ENCODE measurements around the gene NCOR2.

Gene NCOR2

DNA sequence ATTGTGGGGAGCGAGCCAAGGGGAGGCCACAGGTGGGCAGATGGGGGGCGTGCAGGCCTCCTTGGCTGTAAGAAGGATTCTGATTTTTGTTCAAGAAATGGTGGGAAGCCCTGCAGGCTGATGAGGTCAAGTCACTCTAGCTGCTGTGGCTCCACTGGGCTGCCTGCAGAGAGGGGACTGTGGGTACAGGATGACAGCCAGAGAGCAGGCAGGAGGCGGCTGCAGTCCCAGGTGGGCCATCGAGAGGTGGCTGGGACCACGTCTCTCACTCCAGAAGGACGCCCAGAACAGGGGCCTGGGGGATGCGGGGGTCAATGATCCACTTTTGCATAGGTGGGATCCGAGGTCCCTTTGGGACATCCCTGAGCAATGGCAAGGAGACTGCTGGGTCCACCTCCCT lies 9.1 kb downstream of the NCOR2 start:
- no peak for DNase-seq

DNA sequence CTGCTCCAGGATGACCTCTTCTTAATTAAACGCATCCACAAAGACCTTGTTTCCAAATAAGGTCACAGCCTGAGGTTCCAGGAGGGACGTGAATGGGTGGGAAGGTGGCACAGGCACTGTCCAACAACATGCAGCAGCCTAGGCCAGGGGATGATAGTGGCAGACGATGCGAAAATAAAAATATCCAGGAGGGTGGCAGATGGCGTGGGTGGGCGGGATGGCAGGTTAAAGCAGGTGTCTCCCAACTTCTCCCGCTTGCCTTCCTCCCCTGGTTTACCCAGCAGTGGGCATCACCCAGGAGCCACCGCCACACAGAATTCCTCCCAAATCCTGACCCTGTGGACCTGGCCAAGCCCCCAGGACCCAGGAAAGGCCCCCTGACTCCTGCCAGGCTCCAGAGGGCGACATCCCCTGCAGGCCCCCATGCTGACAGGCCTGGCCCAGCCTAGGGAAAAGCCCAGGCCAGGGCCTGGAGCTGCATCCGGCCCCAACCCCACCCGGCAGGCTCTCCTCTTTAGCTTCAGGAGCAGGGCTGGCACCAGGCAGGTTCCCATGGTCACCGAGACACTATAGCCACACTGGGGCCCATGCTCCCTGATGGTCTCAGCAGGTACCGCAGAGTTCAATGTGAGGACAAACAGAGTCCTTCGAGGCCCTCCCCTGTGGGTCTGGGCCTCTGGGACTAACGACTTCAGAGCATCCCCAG lies 9.7 kb downstream of the NCOR2 start:
- no peak for DNase-seq

DNA sequence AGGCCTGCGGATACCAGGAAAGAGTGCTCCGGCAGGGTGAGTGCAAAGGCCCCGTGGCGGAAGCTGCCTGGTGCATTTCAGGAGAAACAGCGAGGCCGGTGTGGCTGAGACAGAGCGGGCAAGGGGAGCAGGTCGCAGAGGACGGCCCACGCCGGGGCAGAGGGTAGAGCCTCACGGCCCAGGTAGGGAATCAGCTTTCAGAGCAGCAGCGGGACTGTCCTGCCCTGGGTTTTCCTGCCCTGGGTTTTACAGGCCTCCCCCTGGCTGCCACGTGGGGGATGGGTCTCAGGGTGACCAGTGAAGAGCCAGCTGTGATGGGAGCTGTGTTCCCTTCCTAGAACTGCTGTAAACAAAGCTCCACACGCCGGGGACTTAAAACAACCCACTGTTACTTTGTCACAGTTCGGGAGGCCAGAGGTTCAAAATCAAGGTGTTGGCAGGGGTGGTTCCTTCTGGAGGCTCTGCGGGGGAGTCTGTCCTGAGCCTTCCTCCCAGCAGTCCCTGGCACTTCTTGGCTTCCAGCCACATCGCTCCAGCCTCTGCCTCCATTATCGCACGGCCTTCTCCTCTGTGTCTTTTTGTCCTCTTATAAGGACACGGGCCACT lies 10.4 kb downstream of the NCOR2 start:
- no peak for DNase-seq

DNA sequence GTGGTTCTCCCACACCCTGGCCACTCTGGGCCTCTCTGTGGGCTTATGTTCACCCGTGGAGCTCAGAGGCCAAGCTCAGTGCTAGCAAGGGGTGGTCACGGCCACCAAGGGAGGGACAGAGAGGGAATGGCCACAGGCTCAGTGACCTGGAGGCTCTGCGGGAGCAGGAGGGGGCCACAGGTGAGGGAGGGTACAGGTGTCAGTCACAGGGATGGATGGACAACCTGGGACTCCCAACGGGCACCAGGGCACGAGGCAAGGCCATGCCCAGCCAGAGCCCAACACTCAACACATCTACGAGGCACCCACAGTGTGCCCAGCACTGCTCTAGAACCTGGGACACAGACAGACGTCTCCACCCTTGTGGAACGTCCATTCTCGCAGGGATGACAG lies 11.3 kb downstream of the NCOR2 start:
- no peak for DNase-seq

DNA sequence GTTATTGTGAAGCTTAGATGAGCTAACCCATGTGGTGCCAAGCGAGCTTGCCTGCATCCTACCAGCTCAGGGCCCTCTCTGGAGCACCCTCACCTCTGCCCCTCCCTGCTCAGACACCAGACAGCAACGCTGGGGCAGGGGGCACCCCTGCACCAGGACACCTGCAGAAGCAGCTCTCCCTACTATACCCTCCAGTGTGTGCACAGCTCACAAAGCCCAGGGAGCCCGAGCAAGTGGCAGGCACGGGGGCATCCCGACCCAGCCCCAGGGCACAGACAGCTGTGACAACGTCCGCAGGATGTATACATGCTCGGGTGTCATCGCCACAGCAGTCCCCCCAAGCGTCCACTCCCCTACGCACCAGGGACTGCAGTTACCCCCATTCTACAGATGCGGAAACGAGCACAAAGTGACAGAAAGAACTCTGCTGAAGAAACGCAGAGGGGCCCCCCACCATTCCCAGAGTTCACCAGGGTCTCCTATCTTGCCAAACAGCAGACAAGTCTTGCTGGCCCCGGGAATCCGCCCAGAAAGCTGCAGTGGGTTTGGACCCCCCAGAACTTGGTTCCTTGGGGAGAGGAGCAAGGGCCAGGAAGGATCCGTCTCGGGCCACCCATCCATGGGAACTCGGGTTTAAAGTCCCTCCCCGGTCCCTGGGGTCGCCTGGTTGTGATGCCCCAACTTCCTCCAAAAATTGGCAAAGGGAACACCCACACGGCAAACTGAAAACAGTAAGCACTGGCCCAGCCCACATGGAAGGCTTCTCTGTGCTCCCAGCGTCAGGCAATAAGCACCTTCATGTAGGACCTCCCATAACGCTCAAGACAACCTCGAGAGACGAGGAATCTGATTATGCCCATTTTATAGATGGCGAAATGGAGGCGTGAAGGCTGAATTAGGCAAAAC lies 12.0 kb downstream of the NCOR2 start:
- no peak for DNase-seq

DNA sequence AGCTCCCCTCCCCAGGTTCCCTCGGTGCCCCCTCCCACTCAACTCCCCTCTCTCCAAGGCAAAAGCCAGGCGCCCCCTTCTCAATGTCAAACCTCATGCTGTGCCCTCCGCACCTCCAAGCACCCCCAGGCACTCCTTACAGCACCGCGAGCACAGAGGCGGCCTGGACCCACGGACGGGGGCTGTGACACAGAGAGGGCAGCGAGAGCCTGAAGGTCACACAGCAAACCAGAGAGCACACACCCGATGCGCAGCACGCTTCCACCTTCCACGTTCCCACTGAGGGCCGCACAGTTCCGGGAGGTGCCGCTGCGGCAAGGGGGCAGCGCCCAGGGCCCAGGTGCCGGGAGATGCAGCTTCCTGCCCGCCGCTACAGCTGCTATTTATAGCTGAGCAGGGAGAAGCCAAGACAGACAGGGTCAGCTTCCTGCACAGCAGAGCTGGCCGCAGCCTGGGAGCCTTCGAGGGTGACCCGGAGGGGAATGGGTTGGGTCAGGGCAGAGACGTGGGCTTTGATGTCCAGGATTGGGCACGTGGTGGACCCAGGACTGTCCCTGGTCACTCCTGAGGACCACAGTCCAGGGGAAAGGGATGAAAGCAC lies 12.9 kb downstream of the NCOR2 start:
- DNase-seq, result no peak

DNA sequence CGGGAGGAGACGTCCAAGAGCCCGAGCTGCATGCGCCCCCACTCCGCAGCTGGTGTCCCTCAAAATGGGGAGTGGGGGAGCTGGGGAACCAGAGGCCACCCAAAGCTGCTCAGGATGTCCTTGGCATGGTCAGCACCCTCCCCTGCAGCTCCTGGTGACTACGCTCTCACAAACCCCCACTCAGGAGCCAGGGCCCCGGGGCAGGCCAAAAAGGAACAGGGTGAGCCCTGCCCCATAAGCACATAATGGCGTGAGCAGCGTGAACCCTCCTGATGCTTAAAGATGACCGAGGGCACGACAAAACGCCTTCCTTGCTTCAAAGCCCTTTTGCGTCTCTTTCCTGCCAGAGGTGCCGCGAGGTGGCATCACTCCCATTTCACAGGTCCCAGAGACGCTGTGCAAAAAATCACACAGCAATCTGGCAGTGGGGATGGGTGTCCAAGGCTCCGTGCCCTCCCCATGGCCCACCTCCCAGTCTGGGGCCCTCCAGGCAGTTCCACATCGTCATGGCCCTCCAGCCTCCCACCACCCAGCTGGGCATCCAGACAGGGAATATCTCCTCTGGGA lies 13.5 kb downstream of the NCOR2 start:
- no peak for DNase-seq

DNA sequence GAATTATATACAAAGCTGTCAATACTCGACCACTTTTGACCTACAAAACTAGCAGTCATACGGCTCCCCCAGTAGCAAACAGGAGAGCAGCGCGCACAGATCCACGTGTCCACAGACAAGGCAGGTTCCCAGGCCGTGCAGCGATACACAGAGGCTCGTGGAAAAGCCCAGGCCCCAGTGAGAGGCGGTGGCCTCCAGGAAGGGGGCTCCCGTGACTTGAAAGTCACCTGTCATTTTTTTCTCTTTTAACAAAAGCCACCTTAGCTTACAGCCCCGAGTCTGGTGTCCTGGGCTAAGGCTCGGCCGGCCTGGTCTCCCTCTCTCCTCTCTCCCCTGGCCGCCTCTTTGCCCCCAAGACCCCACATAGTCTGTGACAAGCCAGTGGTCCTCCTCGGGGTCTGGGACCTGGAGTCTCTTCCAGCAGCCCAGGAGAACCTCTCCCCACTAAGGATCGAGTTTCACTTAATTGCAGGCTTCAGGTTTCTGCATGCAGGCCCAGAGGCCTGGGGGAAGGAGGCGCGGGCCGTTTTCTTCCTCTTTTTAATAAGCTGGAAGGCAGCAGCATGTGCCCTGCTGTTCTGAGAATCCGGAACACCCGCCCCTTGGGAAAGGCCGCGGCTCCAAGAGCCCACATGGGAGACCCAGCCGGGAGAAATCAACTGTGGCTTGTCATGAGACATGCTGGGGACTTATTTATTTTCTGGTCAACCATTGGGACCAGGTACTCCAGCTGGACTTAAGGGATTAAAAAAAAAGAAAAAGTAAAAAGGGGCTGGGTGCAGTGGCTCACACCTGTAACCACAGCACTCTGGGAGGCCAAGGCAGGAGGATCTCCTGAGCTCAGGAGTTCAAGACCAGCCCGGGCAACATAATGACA lies 15.9 kb downstream of the NCOR2 start:
- DNase-seq, result no peak

DNA sequence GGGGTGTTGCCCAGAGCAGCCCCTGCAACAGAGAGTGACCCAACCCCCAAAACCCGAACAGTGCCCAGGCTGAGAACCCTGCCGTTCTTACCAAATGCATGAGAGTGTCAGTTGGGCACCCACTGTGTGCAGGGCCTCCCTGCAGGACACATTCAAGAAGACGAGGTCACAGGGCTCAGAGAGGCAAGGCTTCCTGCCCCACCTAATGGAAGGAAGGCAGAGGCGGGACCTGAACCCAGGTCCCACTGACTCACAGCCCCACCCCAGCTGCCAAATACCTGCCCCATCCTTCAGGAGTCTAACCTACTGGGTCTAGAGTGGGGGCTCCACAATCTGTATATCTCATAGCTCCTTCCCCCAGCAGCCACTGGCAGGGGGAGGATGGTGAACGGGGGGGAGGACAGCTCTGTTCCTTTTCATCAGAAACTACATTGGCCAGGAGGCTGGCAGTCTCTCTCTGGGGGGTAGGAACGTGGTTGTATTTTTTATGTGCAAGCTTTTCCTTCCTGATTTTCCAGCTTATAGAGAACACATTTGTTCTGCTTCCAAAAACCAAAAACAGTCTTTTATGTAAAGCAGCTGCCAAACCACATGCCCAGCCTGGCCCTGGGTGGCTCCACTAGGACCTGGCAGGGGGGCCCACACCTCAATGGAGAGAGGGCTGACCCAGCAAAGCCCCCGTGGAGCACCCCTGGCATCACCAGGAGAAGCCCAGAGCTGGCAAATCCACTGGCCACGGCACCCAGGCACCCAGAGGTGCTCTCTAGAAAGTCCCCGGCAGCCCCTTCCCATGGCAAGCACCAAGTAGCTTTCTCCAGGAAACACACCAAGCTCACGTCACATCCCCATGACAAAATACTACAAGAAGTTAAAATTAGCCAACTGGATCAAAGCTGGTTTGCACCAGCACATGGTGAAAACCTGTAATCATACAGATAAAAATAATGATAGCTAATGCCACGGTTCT lies 17.0 kb downstream of the NCOR2 start:
- DNase-seq, result no peak

DNA sequence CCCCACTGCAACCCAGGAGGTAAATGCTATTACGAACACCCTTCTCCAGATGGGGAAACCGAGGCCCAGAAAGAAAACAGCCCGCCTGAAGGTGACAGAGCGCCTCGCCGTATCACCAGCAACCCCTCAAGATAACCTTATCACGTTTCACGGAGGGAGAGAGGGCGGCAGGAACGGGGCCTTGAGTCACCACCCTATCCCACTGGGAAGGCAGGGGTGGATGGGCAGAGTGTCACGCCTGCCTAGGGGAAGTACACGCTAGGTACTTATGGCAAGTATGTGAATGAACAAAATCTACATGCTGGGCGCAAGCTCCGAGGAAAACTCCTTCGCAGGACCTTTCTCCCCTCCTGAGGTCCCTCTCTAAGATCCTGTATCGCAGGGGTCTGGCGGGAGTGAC lies 17.8 kb downstream of the NCOR2 start:
- DNase-seq, result no peak

DNA sequence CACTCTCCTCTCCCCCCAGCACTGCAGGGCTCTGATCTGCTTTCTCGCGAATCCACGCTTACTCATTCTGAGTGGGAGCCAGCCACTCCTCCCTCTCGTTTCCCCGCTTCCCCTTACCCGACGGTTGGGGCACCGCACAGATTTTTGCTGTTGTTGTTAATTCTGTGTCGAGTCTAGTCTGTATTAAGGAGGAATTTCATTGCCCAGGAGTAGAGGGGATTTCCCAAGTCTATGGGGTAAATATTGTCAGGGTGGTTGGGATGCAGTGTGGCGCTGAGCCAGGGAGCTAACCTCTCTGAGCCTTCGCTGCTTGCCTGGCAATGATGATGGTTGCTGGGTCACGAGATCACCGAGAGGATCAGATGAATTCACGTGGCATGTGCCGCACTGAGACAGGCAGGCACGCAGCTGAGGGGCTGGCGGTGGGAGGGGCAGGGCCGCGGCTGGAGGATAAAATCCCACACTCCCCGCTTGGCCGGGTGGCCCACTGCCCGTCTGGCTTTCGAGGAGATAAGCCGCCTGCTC lies 18.5 kb downstream of the NCOR2 start:
- peak; percentile 60 to 65 for DNase-seq

DNA sequence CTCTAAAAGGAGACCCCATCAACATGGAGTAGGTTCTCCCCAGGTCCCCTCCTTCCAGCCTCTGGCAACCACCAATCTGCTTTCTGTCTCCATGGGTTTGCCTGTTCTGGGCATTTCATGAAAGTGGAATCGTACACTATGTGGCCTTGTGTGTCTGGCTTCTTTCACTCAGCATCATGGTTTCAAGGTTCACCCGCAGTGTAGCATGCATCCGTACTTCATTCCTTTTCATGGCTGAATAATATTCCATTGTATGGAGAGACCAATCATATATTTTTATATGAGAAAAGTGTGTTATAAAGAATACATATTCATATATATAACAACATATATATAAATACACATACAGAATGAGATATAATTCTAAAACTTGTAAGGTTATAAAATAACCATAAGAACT lies 19.8 kb downstream of the NCOR2 start:
- DNase-seq, result no peak

DNA sequence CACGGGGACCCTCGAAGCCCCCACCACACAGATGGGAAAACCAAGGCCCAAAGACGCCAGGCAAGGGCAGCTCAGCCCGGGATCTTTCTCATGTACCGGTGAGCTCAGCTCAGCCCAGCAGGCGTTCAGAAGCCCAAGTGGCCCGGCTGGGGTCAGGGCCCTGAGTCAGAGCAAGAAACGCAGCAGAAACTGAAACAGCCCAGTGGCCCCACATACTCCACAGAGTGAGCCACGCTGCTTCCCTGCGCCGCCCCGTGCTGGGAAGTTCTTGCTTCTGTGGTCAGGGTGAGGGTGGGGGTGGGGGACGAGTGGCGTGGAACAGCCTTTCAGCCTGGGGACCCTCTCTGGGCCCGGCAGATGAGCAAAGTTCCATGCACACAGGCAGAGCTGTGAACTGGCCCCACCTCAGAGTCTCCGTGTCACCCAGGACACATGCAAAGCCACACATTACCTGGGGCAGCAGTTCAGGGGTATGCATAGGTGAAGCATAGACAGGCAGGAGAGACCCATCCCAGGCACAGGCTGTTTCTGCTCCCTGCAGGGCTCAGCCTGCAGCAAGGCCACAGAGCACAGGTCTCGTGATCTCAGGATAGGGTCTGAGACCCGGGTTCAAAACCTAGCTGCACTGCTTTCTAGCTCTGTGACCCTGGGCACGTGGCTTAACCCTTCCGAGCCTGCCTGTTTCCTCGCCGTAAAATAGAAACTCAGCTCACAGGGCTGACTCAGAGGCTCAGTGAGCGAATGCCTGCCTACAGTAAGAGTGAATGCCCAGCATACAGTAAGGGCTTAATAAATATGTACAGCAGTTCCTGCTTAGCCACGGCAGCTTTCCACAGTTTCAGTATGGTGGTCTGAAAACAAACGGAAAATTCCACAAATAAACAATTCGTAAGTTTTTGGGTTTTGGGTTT lies 21.6 kb downstream of the NCOR2 start:
- peak; percentile 83 to 85 for DNase-seq

DNA sequence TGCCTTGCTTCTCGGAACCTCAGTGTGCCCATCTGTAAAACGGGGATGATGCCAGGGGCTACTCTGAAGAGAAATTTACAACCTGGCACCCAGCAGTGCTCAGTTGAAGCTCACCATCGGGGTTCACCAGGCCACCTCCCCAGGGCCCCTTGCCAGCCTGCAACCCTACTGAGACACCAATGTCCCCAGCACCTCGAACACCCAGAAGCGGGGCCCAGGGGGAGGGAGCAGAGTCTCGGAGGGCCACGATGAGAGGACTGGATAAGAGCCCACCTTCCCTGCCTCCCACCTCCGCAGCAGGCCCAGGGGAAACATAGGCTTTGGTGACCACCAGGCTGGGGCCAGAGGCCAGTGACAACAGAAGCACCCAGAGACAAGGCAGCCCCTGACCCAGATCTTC lies 22.4 kb downstream of the NCOR2 start:
- no peak for DNase-seq

DNA sequence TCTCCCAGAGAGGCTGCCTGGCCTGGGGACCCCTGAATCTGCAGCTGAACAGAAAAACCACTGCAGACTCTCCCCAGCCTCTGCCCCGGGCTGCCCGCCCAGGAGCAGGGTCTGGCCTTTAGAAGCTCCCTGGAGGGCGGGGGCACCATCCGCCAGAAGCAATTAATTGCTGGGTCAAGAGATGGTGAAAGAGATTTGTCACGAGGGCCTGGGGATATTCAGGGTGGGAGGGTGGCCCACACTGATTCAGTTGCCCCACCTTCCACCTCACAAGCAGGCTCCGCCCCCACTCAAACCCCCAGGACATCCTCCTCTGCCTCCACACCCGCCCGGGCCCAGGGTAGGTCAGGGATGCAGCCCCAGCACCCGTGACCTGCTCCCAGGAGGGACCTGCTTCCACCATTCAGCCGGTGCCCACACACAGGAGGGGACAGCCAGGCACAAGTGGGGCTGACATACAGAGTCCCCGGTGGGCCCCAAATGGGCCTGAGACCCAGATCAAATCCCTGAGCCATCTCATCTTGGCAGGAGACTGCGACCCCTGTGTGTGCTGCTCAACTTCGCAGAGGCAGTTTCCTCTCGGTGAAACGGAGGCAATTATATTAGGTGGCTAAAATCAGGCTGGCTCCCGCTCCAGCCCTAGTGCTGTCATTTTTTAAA lies 23.0 kb downstream of the NCOR2 start:
- no peak for DNase-seq

DNA sequence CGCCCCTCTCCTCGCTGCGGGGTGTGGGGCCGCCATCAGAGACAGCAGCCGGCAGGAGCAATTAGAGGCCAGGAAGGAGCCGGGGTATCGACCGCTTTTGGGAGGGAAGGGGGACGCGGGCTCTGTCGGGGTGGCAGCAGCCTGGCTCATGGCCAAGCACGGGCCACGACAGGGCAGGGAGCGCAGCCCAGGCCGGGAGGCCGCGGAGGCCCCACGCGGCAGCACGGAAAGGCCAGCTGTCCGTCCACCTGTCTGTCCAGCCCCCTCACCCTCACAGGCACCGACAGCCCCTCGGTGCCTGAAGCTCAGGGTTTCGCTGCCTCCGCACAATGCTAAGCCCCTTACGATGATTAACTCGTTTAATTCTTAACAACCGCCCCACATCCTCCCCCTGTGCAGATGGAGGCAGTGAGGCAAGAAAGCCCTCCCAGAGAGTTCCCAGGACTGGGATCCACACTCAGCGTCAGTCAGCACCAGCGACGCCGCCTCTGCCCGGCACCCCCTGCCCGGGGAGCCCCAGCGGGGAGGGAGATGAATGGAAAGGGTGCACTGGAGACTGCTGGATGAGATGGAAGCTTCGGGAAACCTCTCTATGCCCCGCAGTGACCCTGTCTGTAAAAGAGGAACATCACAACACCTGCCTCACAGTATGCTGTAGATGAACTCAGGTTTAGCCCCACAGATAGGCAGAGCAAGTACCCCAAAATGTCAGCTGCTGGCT lies 23.7 kb downstream of the NCOR2 start:
- DNase-seq, result no peak

DNA sequence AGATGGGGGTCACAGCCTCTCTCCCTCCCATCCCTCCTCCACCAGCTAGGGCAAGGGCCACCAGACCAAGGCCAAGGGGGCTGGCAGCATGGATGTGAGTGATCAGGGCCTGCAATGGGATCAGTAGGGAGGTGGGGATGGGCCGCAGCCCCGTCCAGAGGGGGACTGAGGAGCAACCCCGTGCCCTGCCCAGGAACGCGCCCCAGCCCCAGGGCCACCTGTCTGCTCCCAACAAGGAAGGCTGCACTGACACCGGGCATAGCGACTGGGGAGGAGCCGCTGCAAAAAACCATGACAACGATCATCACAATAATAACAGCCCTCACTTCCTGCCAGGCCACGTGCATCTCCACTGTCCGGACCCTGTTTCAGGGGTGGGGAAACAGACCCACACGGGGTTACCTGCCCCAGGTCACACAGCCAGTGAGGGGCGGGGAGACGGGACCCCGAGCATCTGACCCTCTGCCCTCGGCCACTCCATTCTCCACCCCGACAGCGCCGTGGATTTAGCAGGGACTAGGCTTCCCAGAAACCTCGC lies 24.3 kb downstream of the NCOR2 start:
- DNase-seq, result no peak
